OCI-LY3 (cell line): ENCODE measurements around the gene MYADM.

Experiments
- H2AFZ ChIP-seq: fragments of 200-600, 300-600 bp; shearing (Covaris generic); 2 replicates; pipeline ENCODE4 v1.6.0; 2014; ENCODE audit warnings: antibody characterized with exemption, low read depth, low read length
- H3K27ac ChIP-seq: fragments of 200-600, 300-600 bp; sonication (generic); 2 replicates; pipeline ENCODE4 v1.5.1; 2014; ENCODE audit warnings: mild to moderate bottlenecking, low read length, moderate library complexity, mixed read lengths
- H3K27me3 ChIP-seq: fragments of 200-600, 300-600 bp; sonication (generic); 2 replicates; pipeline ENCODE4 v1.6.1; 2014; ENCODE audit warnings: low read depth, low read length, mixed read lengths
- H3K36me3 ChIP-seq: fragments of 200-600, 300-600 bp; sonication (generic); replicated peaks from 2 replicates; pipeline ENCODE3; 2014; ENCODE audit warnings: low read depth, low read length, mixed read lengths
- H3K4me1 ChIP-seq: fragments of 300-600, 200-600 bp; sonication (generic); 2 replicates; pipeline ENCODE4 v1.6.1; 2014; ENCODE audit warnings: low read length, mixed read lengths
- H3K4me2 ChIP-seq: fragments of 200-600, 300-600 bp; sonication (generic); 2 replicates; pipeline ENCODE4 v1.6.1; 2014; ENCODE audit warnings: low read length, mixed read lengths
- H3K4me3 ChIP-seq: fragments of 300-600, 200-600 bp; sonication (generic); 2 replicates; pipeline ENCODE4 v1.5.1; 2014; ENCODE audit warnings: antibody characterized with exemption, mild to moderate bottlenecking, low read length, moderate library complexity
- H3K79me2 ChIP-seq: fragments of 300-600, 200-600 bp; shearing (Covaris generic); 2 replicates; pipeline ENCODE4 v1.6.1; 2014; ENCODE audit warnings: mild to moderate bottlenecking, low read length, mixed read lengths
- H3K9ac ChIP-seq: fragments of 300-600, 200-600 bp; shearing (Covaris generic); 2 replicates; pipeline ENCODE4 v1.6.0; 2014; ENCODE audit warnings: mild to moderate bottlenecking, low read length, moderate library complexity
- H3K9me3 ChIP-seq: fragments of 200-600, 300-600 bp; shearing (Covaris generic); 2 replicates; pipeline ENCODE4 v1.6.1; 2014; ENCODE audit warnings: low read length, mixed read lengths; ENCODE audit not compliant: insufficient read depth
- H4K20me1 ChIP-seq: fragments of 200-600, 300-600 bp; sonication (generic); 2 replicates; pipeline ENCODE4 v1.6.1; 2016; ENCODE audit warnings: low read length, mixed read lengths; ENCODE audit not compliant: insufficient read depth
- CTCF ChIP-seq: fragments of 200-600, 300-600 bp; sonication (generic); IDR thresholded peaks from 2 replicates; pipeline ENCODE4 v1.5.1; 2014; ENCODE audit warnings: antibody characterized with exemption, low read length, low read depth
- EZH2phosphoT487 ChIP-seq: fragments of 200-600 bp; shearing (Covaris generic); IDR thresholded peaks from 2 replicates; pipeline ENCODE4 v1.6.1; 2018; ENCODE audit warnings: antibody characterized with exemption, mixed run types, low read depth

The MYADM gene

GRCh38 chr19:53864308-53864836 lies 3.3 kb upstream of the MYADM start:
- Histone ChIP-seq H4K20me1 (no peaks in the 10 kb centered on the region), H3K79me2 (no peaks in the 10 kb centered on the region), H3K4me2 (no peak overlapping the region), H3K36me3 (no peaks in the 10 kb centered on the region), H3K9me3 (no peaks in the 10 kb centered on the region), H3K27me3 (no peaks in the 10 kb centered on the region), H3K9ac (no peak overlapping the region), H3K27ac (no peak overlapping the region), H2AFZ (no peak overlapping the region), H3K4me1 (no peaks in the 10 kb centered on the region), H3K4me3 (no peak overlapping the region)
- TF ChIP-seq EZH2phosphoT487: no peak

DNA sequence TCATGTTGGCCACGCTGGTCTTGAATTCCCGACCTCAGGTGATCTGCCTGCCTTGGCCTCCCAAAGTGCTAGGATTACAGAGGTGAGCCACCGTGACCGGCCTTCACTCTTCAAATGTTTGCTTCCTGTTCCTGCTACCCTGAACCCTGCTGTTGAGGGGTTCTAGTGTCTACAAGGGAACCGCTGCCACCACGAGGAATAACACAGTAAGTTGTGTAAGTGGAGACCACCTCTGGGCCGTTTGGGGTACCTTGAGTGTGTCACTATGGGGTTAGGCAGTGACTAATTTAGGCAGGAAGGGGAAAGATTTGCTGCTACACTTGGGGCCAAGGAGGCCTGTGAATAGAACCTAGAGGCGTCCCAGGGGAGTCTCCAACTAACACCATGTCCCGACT lies 2.2 kb upstream of the MYADM start:
- Histone ChIP-seq H3K4me2 (no peak overlapping the region), H3K4me3 (no peak overlapping the region), H3K36me3 (no peaks in the 10 kb centered on the region), H4K20me1 (no peaks in the 10 kb centered on the region), H3K9me3 (no peaks in the 10 kb centered on the region), H3K27ac (no peak overlapping the region), H2AFZ (no peak overlapping the region), H3K9ac (no peak overlapping the region), H3K4me1 (no peaks in the 10 kb centered on the region), H3K27me3 (no peaks in the 10 kb centered on the region), H3K79me2 (no peaks in the 10 kb centered on the region)
- no peak for TF ChIP-seq CTCF

DNA sequence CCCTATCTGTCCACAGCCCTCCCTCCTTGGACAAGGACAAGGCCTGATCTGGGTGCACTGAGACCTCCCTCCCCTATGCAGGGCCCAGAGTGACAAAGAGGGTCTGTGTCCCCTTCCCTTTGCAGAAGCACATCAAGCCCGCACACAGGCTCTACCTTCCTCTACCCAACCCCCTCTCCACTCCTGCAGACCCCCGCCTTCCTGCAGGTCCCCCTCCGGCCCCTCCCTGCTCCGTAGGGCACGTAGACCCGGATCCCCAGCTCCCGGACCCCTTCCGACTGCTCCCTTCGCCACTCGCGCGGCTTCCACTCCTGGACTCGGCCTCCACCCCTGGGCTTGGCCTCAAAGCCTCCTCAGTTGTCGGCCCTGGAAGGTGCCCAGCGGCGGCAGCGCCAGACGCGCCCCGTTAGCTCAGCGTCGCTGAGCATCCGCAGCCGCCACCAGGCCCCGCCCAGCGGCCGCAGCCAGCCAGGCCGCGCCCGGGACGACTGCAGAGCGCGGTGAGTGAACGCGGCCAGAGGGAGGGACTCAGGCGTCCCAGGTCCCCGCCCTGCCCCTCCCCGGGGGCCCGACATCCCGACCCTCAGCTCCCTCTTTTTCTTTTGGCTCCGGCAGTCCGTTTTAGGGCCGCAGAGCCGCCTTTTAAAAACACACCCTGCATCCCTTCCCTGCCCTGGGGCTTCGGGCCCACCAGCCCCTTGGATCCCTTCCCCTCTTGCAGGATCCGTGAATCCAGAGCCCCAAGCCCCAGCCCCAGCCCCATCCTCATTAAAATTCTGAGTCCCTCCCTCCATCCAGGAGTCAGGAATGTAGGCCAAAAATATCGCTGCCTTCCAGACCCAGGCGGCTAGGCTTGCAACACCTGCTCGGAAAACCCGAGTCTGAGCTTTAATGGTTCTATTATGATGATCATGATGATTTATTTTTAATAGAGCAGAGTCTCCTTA lies 1.5 kb upstream of the MYADM start:
- TF ChIP-seq EZH2phosphoT487 (no peak), CTCF (no peak)
- H4K20me1 ChIP-seq: no peaks in the 10 kb centered on the region
- H3K36me3 ChIP-seq: no peaks in the 10 kb centered on the region
- H3K27me3 ChIP-seq: no peaks in the 10 kb centered on the region
- H3K27ac ChIP-seq: no peak overlapping the region
- H2AFZ ChIP-seq: no peak overlapping the region
- H3K79me2 ChIP-seq: no peaks in the 10 kb centered on the region
- H3K4me3 ChIP-seq: no peak overlapping the region
- H3K9ac ChIP-seq: no peak overlapping the region
- H3K9me3 ChIP-seq: no peaks in the 10 kb centered on the region
- no peak overlapping the region for H3K4me2 ChIP-seq
- no peaks in the 10 kb centered on the region for H3K4me1 ChIP-seq

GRCh38 chr19:53866865-53867224 lies 838 bp upstream of the MYADM start:
- Histone ChIP-seq H3K4me3 (no peak overlapping the region), H3K27me3 (no peaks in the 10 kb centered on the region), H4K20me1 (no peaks in the 10 kb centered on the region), H2AFZ (no peak overlapping the region), H3K9ac (no peak overlapping the region), H3K36me3 (no peaks in the 10 kb centered on the region), H3K9me3 (no peaks in the 10 kb centered on the region), H3K79me2 (no peaks in the 10 kb centered on the region), H3K4me1 (no peaks in the 10 kb centered on the region), H3K4me2 (no peak overlapping the region), H3K27ac (no peak overlapping the region)
- TF ChIP-seq EZH2phosphoT487 (no peak), CTCF (no peak)
